ENCODE data around the gene PAPSS2.

- TF ChIP-seq CTCF (conservative IDR thresholded peaks at IDR 0.05) = no peak
- no peak for TF ChIP-seq ZFX (IDR thresholded peaks at IDR 0.05)
Observed at GRCh38 chr10:87623191-87623590, 36.5 kb upstream of the PAPSS2 start.
